Neural cell (in vitro differentiated cells): ENCODE results near the gene JOSD1.

Experiments used
- CTCF ChIP-seq: fragments of 450-650 bp; IDR thresholded peaks from 2 replicates; pipeline ENCODE4 v1.5.1; 2014; ENCODE audit warnings: antibody characterized with exemption, mild to moderate bottlenecking, moderate library complexity; ENCODE audit not compliant: poor library complexity, severe bottlenecking
- SMC3 ChIP-seq: fragments of 450-650 bp; conservative IDR thresholded peaks from 2 replicates; pipeline ENCODE4 v1.6.1; 2014; ENCODE audit warnings: antibody characterized with exemption, mild to moderate bottlenecking, moderate library complexity; ENCODE audit not compliant: poor library complexity

DNA sequence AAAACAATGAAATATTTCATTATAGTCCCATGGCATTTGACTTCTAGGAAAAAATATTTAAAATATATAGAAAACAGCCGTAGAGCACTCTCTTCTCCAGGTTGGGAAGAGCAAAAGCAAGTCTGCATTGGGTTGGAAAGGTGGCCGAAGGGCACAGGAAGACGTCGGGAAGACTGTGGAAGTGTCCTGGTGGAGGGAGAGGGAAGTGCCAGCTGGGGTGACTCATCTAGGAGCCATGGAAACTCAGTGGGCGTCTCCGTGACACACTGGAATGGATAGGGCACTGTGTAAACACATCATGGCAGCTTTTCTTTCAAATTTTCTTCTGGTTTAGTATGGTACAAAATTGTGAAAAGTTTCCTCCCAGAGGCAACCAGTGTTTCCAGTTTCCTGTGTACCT is 17.7 kb upstream of the JOSD1 start:
- no peak for TF ChIP-seq CTCF
- no peak for TF ChIP-seq SMC3
